IMR-90 (cell line): Measurements from ENCODE around the gene NGEF.

Experiments used
- CEBPB ChIP-seq: IDR thresholded peaks from 2 replicates; pipeline ENCODE4 v1.6.1; 2012; ENCODE audit warnings: low read depth, low read length, improper control_type of control experiment
- FOS ChIP-seq: fragments of 150-350 bp; IDR thresholded peaks from 2 replicates; pipeline ENCODE4 v1.6.1; 2016; ENCODE audit warnings: low read depth, low read length
- POLR2A ChIP-seq: IDR thresholded peaks from 2 replicates; pipeline ENCODE4 v1.6.1; 2012; ENCODE audit warnings: mild to moderate bottlenecking, low read depth, low read length
- TF ChIP-seq, protein P1 (sequence below): conservative IDR thresholded peaks from 2 replicates; pipeline ENCODE4 v1.5.1; 2012; ENCODE audit warnings: mild to moderate bottlenecking, low read depth, low read length, improper control_type of control experiment

- TF ChIP-seq, protein P1, sequence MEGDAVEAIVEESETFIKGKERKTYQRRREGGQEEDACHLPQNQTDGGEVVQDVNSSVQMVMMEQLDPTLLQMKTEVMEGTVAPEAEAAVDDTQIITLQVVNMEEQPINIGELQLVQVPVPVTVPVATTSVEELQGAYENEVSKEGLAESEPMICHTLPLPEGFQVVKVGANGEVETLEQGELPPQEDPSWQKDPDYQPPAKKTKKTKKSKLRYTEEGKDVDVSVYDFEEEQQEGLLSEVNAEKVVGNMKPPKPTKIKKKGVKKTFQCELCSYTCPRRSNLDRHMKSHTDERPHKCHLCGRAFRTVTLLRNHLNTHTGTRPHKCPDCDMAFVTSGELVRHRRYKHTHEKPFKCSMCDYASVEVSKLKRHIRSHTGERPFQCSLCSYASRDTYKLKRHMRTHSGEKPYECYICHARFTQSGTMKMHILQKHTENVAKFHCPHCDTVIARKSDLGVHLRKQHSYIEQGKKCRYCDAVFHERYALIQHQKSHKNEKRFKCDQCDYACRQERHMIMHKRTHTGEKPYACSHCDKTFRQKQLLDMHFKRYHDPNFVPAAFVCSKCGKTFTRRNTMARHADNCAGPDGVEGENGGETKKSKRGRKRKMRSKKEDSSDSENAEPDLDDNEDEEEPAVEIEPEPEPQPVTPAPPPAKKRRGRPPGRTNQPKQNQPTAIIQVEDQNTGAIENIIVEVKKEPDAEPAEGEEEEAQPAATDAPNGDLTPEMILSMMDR, result no peak
- TF ChIP-seq POLR2A, result no peak
- no peak for TF ChIP-seq FOS
- no peak for TF ChIP-seq CEBPB
Observed at GRCh38 chr2:232911712-232912277, 101.3 kb downstream of the NGEF start.
